GM12875 (cell line): ENCODE data around the gene PPARD.

Source experiments
- H3K4me3 ChIP-seq: one replicate; pipeline ENCODE4 v1.5.1; 2011; ENCODE audit warnings: low read depth, low read length, control low read depth
- TF ChIP-seq, protein P1 (sequence below): IDR thresholded peaks from 2 replicates; pipeline ENCODE4 v1.5.1; 2011; ENCODE audit warnings: low read depth, mild to moderate bottlenecking, control low read depth, inconsistent platforms, low read length, moderate library complexity, borderline replicate concordance; ENCODE audit not compliant: insufficient read depth

The PPARD gene

DNA sequence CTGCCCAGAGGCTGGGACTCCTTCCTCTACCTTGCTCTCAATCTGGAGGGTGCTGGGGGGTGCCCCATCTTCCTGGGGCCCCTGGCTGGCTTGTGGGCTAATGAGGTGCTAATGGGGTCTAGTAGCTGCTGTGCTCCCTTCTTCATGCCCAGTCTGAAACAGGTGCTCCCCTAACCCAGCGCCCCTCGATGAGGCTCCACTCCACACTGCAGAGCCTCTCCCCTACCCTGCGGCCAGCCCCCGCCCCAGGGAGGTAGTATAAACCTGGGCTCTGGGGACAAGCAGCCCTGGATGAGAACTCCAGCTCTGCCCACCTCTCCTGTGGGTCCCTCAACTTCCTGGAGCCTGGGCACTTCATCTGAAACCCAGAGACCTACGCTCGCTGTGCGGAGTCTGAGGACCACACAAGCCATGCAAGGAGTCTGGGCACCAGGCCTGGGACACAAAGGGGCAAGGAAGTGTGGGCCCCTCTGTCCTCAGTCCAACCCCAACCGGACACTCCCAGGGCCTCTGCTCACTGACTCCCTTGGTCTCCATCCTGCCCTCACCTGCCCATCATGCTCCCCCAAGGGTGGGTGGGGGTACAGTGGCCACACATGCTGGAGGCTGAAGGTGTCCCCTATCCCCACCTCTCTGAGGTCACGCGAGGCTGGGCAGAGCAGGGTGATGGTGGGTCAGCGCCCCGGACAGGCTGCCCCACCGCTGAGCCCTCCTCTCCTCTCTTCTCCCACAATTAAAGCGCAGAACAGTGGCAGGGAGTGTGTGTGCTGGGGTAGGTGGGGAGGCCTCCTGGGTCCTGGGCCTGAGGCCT is 132.0 kb downstream of the PPARD start:
- TF ChIP-seq, protein P1, sequence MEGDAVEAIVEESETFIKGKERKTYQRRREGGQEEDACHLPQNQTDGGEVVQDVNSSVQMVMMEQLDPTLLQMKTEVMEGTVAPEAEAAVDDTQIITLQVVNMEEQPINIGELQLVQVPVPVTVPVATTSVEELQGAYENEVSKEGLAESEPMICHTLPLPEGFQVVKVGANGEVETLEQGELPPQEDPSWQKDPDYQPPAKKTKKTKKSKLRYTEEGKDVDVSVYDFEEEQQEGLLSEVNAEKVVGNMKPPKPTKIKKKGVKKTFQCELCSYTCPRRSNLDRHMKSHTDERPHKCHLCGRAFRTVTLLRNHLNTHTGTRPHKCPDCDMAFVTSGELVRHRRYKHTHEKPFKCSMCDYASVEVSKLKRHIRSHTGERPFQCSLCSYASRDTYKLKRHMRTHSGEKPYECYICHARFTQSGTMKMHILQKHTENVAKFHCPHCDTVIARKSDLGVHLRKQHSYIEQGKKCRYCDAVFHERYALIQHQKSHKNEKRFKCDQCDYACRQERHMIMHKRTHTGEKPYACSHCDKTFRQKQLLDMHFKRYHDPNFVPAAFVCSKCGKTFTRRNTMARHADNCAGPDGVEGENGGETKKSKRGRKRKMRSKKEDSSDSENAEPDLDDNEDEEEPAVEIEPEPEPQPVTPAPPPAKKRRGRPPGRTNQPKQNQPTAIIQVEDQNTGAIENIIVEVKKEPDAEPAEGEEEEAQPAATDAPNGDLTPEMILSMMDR = no peak
- H3K4me3 ChIP-seq = no peak overlapping the region

DNA sequence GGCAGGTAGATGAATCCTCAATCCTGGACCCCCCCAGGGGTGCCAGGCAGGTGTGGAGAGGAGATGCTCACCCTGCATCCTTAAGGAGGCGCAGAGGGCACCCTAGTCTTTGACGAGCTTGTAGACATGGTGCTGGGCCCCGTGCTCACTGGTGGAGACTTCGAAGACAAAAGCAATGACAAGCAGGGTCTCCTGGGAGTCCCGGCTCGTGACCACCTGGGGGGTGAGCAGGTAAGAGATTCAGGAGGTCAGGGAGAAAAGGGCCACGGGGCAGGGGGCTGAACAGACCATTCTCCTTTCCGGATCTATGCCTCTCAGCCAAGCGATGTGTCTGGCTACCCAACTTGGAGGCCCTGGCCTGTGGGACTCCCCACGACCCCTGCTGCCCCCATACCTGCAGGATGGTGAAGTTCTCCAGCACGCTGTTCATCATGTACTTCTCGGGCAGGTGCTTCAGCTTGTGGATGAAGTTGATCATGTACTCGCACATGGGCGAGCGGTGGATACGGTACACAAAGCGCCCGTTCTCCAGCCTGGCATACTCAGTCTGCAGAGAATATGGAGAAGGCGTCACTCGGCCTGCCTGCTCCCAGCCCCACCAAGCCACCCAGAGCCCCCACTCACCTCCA is 132.7 kb downstream of the PPARD start:
- TF ChIP-seq, protein P1 = no peak
- no peak overlapping the region for H3K4me3 ChIP-seq

DNA sequence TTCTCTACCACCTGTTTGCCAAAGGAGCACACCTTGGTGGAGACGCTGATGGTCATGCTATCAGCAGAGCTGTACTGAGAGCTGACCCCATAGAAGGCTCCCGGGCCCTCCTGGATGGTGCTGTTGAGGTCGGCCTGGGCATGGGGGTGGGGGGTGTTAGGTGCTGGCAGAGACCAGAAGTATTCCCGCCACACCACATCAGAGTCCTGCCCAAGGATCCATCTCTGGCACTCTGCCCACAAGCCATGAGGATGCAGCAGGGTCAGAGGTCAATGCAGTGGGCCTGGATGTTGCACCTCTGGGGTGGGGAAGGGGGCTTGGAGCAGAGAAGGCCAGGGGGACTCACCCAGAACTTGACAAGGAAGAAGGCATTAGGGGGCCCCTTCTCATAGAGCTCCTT is 133.2 kb downstream of the PPARD start:
- TF ChIP-seq, protein P1 = no peak
- no peak overlapping the region for H3K4me3 ChIP-seq

DNA sequence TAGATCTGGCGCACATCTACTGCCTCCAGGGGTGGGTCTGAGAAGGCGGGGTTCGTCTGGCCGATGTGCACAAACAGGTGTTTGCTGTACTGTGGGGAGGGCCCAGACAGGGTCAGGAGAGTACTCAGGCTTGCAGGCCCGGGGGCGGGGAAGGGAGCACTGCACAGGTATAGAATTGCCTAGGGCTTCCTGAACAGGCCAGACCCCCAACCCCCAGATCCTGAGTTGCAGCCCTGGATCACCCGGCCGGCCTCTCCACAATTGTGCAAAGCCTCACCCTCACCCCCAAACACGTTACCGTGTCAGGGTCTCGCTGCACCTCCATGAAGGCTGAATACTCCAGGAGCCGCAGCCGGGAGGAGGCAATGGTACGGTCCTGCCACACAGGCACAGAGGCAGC is 133.6 kb downstream of the PPARD start:
- no peak overlapping the region for H3K4me3 ChIP-seq
- TF ChIP-seq, protein P1 = no peak

DNA sequence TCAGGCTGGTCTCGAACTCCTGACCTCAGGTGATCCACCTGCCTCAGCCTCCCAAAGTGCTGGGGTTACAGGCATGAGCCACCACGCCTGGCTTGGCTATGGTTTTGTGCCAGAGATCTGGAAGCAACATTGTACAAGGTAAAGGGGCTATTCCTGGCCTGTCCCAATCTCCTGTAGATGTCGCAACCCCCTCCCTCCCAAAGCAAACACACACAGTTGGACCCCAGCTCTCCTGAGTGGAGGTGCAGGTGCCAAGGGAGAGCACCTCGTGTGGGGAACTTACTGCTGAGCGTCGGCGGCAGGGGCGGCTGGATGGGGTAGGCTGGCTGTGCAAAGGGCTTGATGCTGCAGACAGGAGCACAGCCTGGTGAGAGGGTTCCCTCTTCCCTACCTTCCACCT is 134.7 kb downstream of the PPARD start:
- TF ChIP-seq, protein P1 = no peak
- no peak overlapping the region for H3K4me3 ChIP-seq
